GM21423 (cell line): ENCODE measurements around the gene TEX54.
"Not testable (repeated sequence)": the region's sequence is repeated elsewhere in the genome, so short reads cannot be mapped to it uniquely, and the experiment has no call there.

Experiments
- ATAC-seq: cut with Tn5 transposase; IDR thresholded peaks from one replicate; pipeline ENCODE4 v1.9.1; 2021; ENCODE audit warnings: mild to moderate bottlenecking, moderate library complexity; ENCODE audit not compliant: unreplicated experiment

TEX54 gene

GRCh38 chr11:62855571-62856332 is 23.1 kb upstream of the TEX54 start:
- ATAC-seq, result peak; percentile 81

GRCh38 chr11:62854825-62855570 is 22.4 kb upstream of the TEX54 start:
- no peak for ATAC-seq

- ATAC-seq, result no peak
Measured at GRCh38 chr11:62854013-62854824, 21.6 kb upstream of the TEX54 start.

GRCh38 chr11:62853279-62853965 is 20.8 kb upstream of the TEX54 start:
- ATAC-seq, result no peak

GRCh38 chr11:62852523-62853188 is 20.0 kb upstream of the TEX54 start:
- ATAC-seq, result no peak

GRCh38 chr11:62851807-62852522 is 19.3 kb upstream of the TEX54 start:
- ATAC-seq, result no peak

- no peak for ATAC-seq
Measured at GRCh38 chr11:62850911-62851806, 18.5 kb upstream of the TEX54 start.

- ATAC-seq, result no peak
Measured at GRCh38 chr11:62847767-62848314, 15.2 kb upstream of the TEX54 start.

- no peak for ATAC-seq
Measured at GRCh38 chr11:62846177-62846576, 13.5 kb upstream of the TEX54 start.

GRCh38 chr11:62844154-62844553 is 11.5 kb upstream of the TEX54 start:
- ATAC-seq, result no peak

- ATAC-seq, result no peak
Measured at GRCh38 chr11:62843466-62843865, 10.8 kb upstream of the TEX54 start.

- ATAC-seq, result not testable (repeated sequence)
Measured at GRCh38 chr11:62842891-62843290, 10.2 kb upstream of the TEX54 start.

GRCh38 chr11:62842171-62842741 is 9.6 kb upstream of the TEX54 start:
- no peak for ATAC-seq

GRCh38 chr11:62841361-62842170 is 8.9 kb upstream of the TEX54 start:
- ATAC-seq, result peak; percentile 39

- not testable (repeated sequence) for ATAC-seq
Measured at GRCh38 chr11:62840721-62841360, 8.2 kb upstream of the TEX54 start.

GRCh38 chr11:62839050-62839945 is 6.7 kb upstream of the TEX54 start, which contains the start of gene WDR74:
TSS of gene WDR74 (minus strand) at chr11:62839590. CDS start at chr11:62839570, 20 bp downstream.
- peak; percentile 47 for ATAC-seq
